GM12878 (cell line): ENCODE data around the gene GRIA4. TPM values are rescaled to one million over a fixed set of nuclear protein-coding genes. Genes with fewer than 3 reads are reported as not detected.

Experiments used
- ATAC-seq: fragments of 200-7000 bp; cut with Tn5 transposase; 3 replicates; pipeline ENCODE4 v1.9.1; 2020; ENCODE audit warnings: mild to moderate bottlenecking, moderate library complexity
- BruUV-seq: library from RNA; stranded (reverse); fragments of 400-500 nt; replicated peaks from 2 replicates; lab custom pipeline; 2021; lab: Mats Ljungman, UMichigan
- CTCF ChIA-PET: fragments of 300-600 bp; sonication (Branson Sonifier 250); formaldehyde crosslinking; extraction: SDS; loops from one replicate; lab custom pipeline; 2021; ENCODE audit warnings: inconsistent platforms; lab: Yijun Ruan, JAX
- POLR2A ChIA-PET: fragments of 350-600 bp; formaldehyde crosslinking; extraction: SDS; loops from one replicate; lab custom pipeline; 2021; ENCODE audit warnings: inconsistent platforms; lab: Charles Lee
- RAD21 ChIA-PET: fragments of 300-600 bp; sonication (Branson Sonifier 250); formaldehyde crosslinking; loops from one replicate; lab custom pipeline; 2023; ENCODE audit warnings: antibody characterized with exemption; ENCODE audit not compliant: unreplicated experiment; lab: Charles Lee
- SMC1A ChIA-PET: fragments of 300-600 bp; sonication (Branson Sonifier 250); formaldehyde crosslinking; loops from one replicate; lab custom pipeline; 2023; ENCODE audit not compliant: unreplicated experiment, uncharacterized antibody; lab: Charles Lee
- DNase-seq: peaks from one replicate; pipeline ENCODE4 v3.0.0-alpha.2; 2011; ENCODE audit warnings: low read depth, low spot score
- FAIRE-seq: peaks from 3 replicates; lab custom pipeline; 2011; peaks lifted over from hg19 to GRCh38; lab: Jason Lieb, UNC
- H2AFZ ChIP-seq: 2 replicates; pipeline ENCODE4 v1.6.0; 2011; ENCODE audit warnings: low read depth, low read length, control low read depth; ENCODE audit not compliant: control insufficient read depth
- H3K27ac ChIP-seq: 2 replicates; pipeline ENCODE4 v1.5.1; 2011; ENCODE audit warnings: control low read depth; ENCODE audit not compliant: control insufficient read depth, insufficient read depth
- H3K27me3 ChIP-seq, 2 experiments: replicated peaks in 1 of 2; 2 replicates each; pipeline versions ENCODE4 v1.6.0 to v1.6.1; 2011; ENCODE audit warnings: low read length in 1 of 2; ENCODE audit not compliant: control insufficient read depth in 2 of 2, insufficient read depth in 2 of 2
- H3K36me3 ChIP-seq, 2 experiments: 2 replicates each; pipeline ENCODE4 v1.5.1; 2011; ENCODE audit warnings: low read length in 1 of 2; ENCODE audit not compliant: control insufficient read depth in 2 of 2, insufficient read depth in 2 of 2
- H3K4me1 ChIP-seq: 2 replicates; pipeline ENCODE4 v1.6.1; 2011; ENCODE audit warnings: mild to moderate bottlenecking, low read length, moderate library complexity, mixed read lengths; ENCODE audit not compliant: control insufficient read depth, insufficient read depth
- H3K4me2 ChIP-seq: 2 replicates; pipeline ENCODE4 v1.6.0; 2011; ENCODE audit warnings: control low read depth; ENCODE audit not compliant: control insufficient read depth, insufficient read depth
- H3K4me3 ChIP-seq: fragments of 200-600 bp; sonication (generic); 2 replicates; pipeline ENCODE4 v1.5.1; 2016
- H3K79me2 ChIP-seq: 2 replicates; pipeline ENCODE4 v1.6.0; 2011; ENCODE audit warnings: low read length; ENCODE audit not compliant: control insufficient read depth, insufficient read depth
- H3K9ac ChIP-seq: 2 replicates; pipeline ENCODE4 v1.8.0; 2011; ENCODE audit warnings: low read length, control low read depth, mixed read lengths; ENCODE audit not compliant: control insufficient read depth, insufficient read depth
- H3K9me3 ChIP-seq: replicated peaks from 3 replicates; pipeline ENCODE4 v1.5.1; 2011; ENCODE audit warnings: mild to moderate bottlenecking, low read length; ENCODE audit not compliant: control insufficient read depth, insufficient read depth
- H4K20me1 ChIP-seq: 2 replicates; pipeline ENCODE4 v1.6.0; 2011; ENCODE audit not compliant: control insufficient read depth, insufficient read depth
- ATF2 ChIP-seq: IDR thresholded peaks from 2 replicates; pipeline ENCODE4 v1.6.1; 2012; ENCODE audit warnings: low read length, inconsistent platforms
- DPF2 ChIP-seq: fragments of 450-650 bp; IDR thresholded peaks from 2 replicates; pipeline ENCODE4 v1.6.1; 2017; ENCODE audit warnings: mild to moderate bottlenecking
- EED ChIP-seq: sonication (generic); IDR thresholded peaks from 2 replicates; pipeline ENCODE4 v1.6.1; 2016; ENCODE audit warnings: antibody characterized with exemption, low read depth
- EZH2 ChIP-seq: IDR thresholded peaks from 2 replicates; pipeline ENCODE4 v1.6.1; 2012; ENCODE audit warnings: low read depth, mild to moderate bottlenecking, control low read depth, inconsistent platforms, low read length, borderline replicate concordance; ENCODE audit not compliant: control insufficient read depth
- GABPA ChIP-seq: IDR thresholded peaks from 2 replicates; pipeline ENCODE4 v1.6.1; 2014; ENCODE audit warnings: antibody characterized with exemption, low read depth, mild to moderate bottlenecking, inconsistent platforms
- HCFC1 ChIP-seq: fragments of 150-350 bp; IDR thresholded peaks from 2 replicates; pipeline ENCODE4 v1.6.1; 2014; ENCODE audit warnings: low read length
- HDAC6 ChIP-seq: fragments of 200-600 bp; sonication (generic); IDR thresholded peaks from one replicate; pipeline ENCODE4 v1.8.0; 2017; ENCODE audit warnings: antibody characterized with exemption; ENCODE audit not compliant: unreplicated experiment
- KDM1A ChIP-seq: fragments of 200-600 bp; sonication (generic); IDR thresholded peaks from 2 replicates; pipeline ENCODE4 v1.6.1; 2016; ENCODE audit warnings: borderline replicate concordance
- MTA3 ChIP-seq: IDR thresholded peaks from 2 replicates; pipeline ENCODE4 v1.6.1; 2012; ENCODE audit warnings: low read length, inconsistent platforms, borderline replicate concordance
- NFIC ChIP-seq: IDR thresholded peaks from 2 replicates; pipeline ENCODE4 v1.6.1; 2012; ENCODE audit warnings: low read depth, mild to moderate bottlenecking, inconsistent platforms, low read length, moderate library complexity
- NFXL1 ChIP-seq: fragments of 450-650 bp; IDR thresholded peaks from 2 replicates; pipeline ENCODE4 v1.6.1; 2017; ENCODE audit warnings: antibody characterized with exemption, mild to moderate bottlenecking, borderline replicate concordance
- NFYA ChIP-seq: IDR thresholded peaks from 2 replicates; pipeline ENCODE4 v1.6.1; 2011; ENCODE audit warnings: low read depth, mild to moderate bottlenecking, low read length, improper control_type of control experiment, borderline replicate concordance
- PKNOX1 ChIP-seq: fragments of 450-650 bp; IDR thresholded peaks from 2 replicates; pipeline ENCODE4 v1.6.1; 2016; ENCODE audit warnings: mild to moderate bottlenecking
- POU2F2 ChIP-seq: IDR thresholded peaks from 3 replicates; pipeline ENCODE4 v1.6.1; 2011; ENCODE audit warnings: low read depth, mild to moderate bottlenecking, low read length, borderline replicate concordance
- RB1 ChIP-seq: fragments of 450-650 bp; formaldehyde crosslinking; IDR thresholded peaks from 2 replicates; pipeline ENCODE4 v1.6.1; 2017; ENCODE audit warnings: mild to moderate bottlenecking, borderline replicate concordance
- RELA ChIP-seq: fragments of 450-650 bp; IDR thresholded peaks from 2 replicates; pipeline ENCODE4 v1.8.0; 2014; ENCODE audit warnings: borderline replicate concordance; ENCODE audit not compliant: partially characterized antibody
- SIN3A ChIP-seq: IDR thresholded peaks from 2 replicates; pipeline ENCODE4 v1.6.1; 2012; ENCODE audit warnings: low read depth, low read length, improper control_type of control experiment
- SP1 ChIP-seq: IDR thresholded peaks from one replicate; pipeline ENCODE4 v1.6.1; 2011; ENCODE audit warnings: low read depth, low read length
- SPI1 ChIP-seq: IDR thresholded peaks from 2 replicates; pipeline ENCODE4 v1.6.1; 2011; ENCODE audit warnings: low read depth, mild to moderate bottlenecking, low read length, moderate library complexity, borderline replicate concordance; ENCODE audit not compliant: insufficient read depth
- ZSCAN29 ChIP-seq: fragments of 450-650 bp; IDR thresholded peaks from 2 replicates; pipeline ENCODE4 v1.6.1; 2017; ENCODE audit warnings: mild to moderate bottlenecking, moderate library complexity
- WGBS: methylation state at CpG from one replicate; pipeline ENCODE4 v1.1.6; 2016; ENCODE audit warnings: low lambda C conversion rate; ENCODE audit not compliant: insufficient replicate concordance, insufficient coverage; ENCODE audit errors: missing lambda C conversion rate; 5-methylcytosine and 5-hydroxymethylcytosine counted together
- in situ Hi-C: fragments of 300-500 bp; cut with MboI; formaldehyde crosslinking; loops from 9 replicates; pipeline ENCODE4 v1.14.3; 2018; ENCODE audit warnings: mixed read lengths
- intact Hi-C: fragments of 100-400 bp; cut with micrococcal nuclease; formaldehyde crosslinking; loops from one replicate; pipeline ENCODE4 v1.14.2; 2022; ENCODE audit not compliant: unreplicated experiment
- polyA plus RNA-seq, 11 experiments: library from polyadenylated mRNA; depleted of rRNA in 4 of 11; unstranded in 6 of 11; stranded (reverse) in 5 of 11; fragments of >200 nt; fragmentation: Nextera tagmentation in 4 of 11; fragmentation: Illumina TruSeq in 1 of 11; extraction: Ambion mirVana in 4 of 11; extraction: Trizol in 1 of 11; gene quantifications; 1 replicate in 1 of 11; 2 replicates in 10 of 11; pipeline versions ENCODE4 v1.2.1 to v1.2.3, GENCODE V29; 2011 to 2016; ENCODE audit warnings: inconsistent platforms in 2 of 11, missing spikeins in 2 of 11, low read depth in 1 of 11
- total RNA-seq, 4 experiments: library from RNA; depleted of rRNA in 3 of 4; stranded (reverse); fragments of >200 nt in 3 of 4; fragmentation: Illumina TruSeq in 1 of 4; extraction: Trizol in 1 of 4; gene quantifications; 2 replicates each; pipeline versions ENCODE4 v1.2.1 to v1.2.3, GENCODE V29; 2013 to 2021

The GRIA4 gene
- total and polyA plus RNA-seq, 10 of the 15 experiments (the other 5 are each of a cell fraction or from before 2014, with no cell fraction given): 0.04 TPM; not detected in 9

DNA sequence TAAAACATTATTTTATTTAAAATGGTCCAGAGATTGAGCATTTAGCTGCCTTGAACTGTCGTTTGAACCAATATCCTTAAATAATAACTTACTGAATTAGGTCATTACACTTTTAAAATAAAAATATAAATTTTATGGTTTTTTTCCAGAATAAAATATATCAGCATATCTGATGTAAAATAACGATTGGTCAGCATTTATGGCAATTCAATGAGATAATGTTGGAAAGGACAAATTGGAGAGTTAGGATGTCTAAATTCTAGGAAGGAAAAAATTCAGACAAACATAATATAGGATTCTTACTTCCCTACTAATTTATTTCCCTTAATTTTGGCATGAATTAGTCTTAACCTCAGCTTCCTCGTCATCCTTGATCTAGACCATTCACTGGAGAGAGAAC is 113.4 kb downstream of the GRIA4 start:
- CTCF ChIA-PET: no interaction called here
- no peak for FAIRE-seq

More for the DNA sequence above, 113.4 kb downstream of the GRIA4 start:
- no peak overlapping the region for H3K9ac ChIP-seq
- H3K36me3 ChIP-seq: no peaks in the 10 kb centered on the region
- intact Hi-C loops (loop anchor here (5.0 kb wide), 1 partner anchor 49 kb away; no protein-coding TSS in a partner anchor), in situ Hi-C loops (no loop called here)
- no peaks in the 10 kb centered on the region for H3K27me3 ChIP-seq
- no peak overlapping the region for H3K4me3 ChIP-seq
- H2AFZ ChIP-seq: no peak overlapping the region
- no peaks in the 10 kb centered on the region for H4K20me1 ChIP-seq
- no peaks in the 10 kb centered on the region; the same call in 2 of the 3 replicates for H3K9me3 ChIP-seq
- no peak for DNase-seq
- SMC1A ChIA-PET: no interaction called here
- POLR2A ChIA-PET: no interaction called here
- WGBS: 37% methylated on average over 3 of the region's 3 CpGs
- H3K27ac ChIP-seq: no peak overlapping the region
- no peaks in the 10 kb centered on the region for H3K79me2 ChIP-seq
- H3K4me2 ChIP-seq: no peak overlapping the region
- RAD21 ChIA-PET: no interaction called here
- BruUV-seq: no TSS peak
- ATAC-seq: no peak
- TF ChIP-seq ZSCAN29: no peak
- TF ChIP-seq PKNOX1: no peak
- no peak for TF ChIP-seq HDAC6
- TF ChIP-seq RB1: no peak
- no peak for TF ChIP-seq SIN3A
- TF ChIP-seq DPF2: no peak
- no peak for TF ChIP-seq EED
- no peak for TF ChIP-seq NFIC
- no peak for TF ChIP-seq POU2F2
- no peak for TF ChIP-seq ATF2
- TF ChIP-seq RELA: no peak
- TF ChIP-seq GABPA: no peak
- TF ChIP-seq SP1: no peak
- TF ChIP-seq SPI1: no peak
- TF ChIP-seq EZH2: no peak
- TF ChIP-seq HCFC1: no peak
- no peak for TF ChIP-seq MTA3
- TF ChIP-seq KDM1A: no peak
- TF ChIP-seq NFXL1: no peak
- no peak for TF ChIP-seq NFYA
- H3K4me1 ChIP-seq: no peaks in the 10 kb centered on the region
